GM23338 (cell line): Measurements from ENCODE around the gene STK24. TPM values are rescaled to one million over a fixed set of nuclear protein-coding genes. Genes with fewer than 3 reads are reported as not detected.

Experiments used
- ATAC-seq: fragments of 200-7000 bp; cut with Tn5 transposase; 3 replicates; pipeline ENCODE4 v1.9.1; 2020
- DNase-seq: peaks from one replicate; pipeline ENCODE4 v3.0.0-alpha.2; 2015; ENCODE audit warnings: low spot score
- H2AFZ ChIP-seq: fragments of 200-600 bp; sonication (generic); 2 replicates; pipeline ENCODE4 v1.8.0; 2016; ENCODE audit warnings: antibody characterized with exemption, mild to moderate bottlenecking, moderate library complexity
- H3F3A ChIP-seq: fragments of 200-600 bp; sonication (generic); replicated peaks from 2 replicates; pipeline ENCODE4 v1.8.0; 2017; ENCODE audit warnings: antibody characterized with exemption, mixed run types, low read depth
- H3K27ac ChIP-seq: fragments of 200-600 bp; sonication (generic); 2 replicates; pipeline ENCODE4 v1.6.1; 2016; ENCODE audit warnings: low read depth
- H3K27me3 ChIP-seq: fragments of 200-600 bp; sonication (generic); 2 replicates; pipeline ENCODE4 v1.8.0; 2016; ENCODE audit warnings: mild to moderate bottlenecking, mixed run types, moderate library complexity; ENCODE audit not compliant: insufficient read depth
- H3K36me3 ChIP-seq: fragments of 200-600 bp; sonication (generic); 2 replicates; pipeline ENCODE4 v1.8.0; 2016; ENCODE audit warnings: mild to moderate bottlenecking; ENCODE audit not compliant: insufficient read depth
- H3K4me1 ChIP-seq: fragments of 200-600 bp; sonication (generic); 2 replicates; pipeline ENCODE4 v1.8.0; 2016; ENCODE audit warnings: mild to moderate bottlenecking, moderate library complexity; ENCODE audit not compliant: insufficient read depth
- H3K4me2 ChIP-seq: fragments of 200-600 bp; sonication (generic); 2 replicates; pipeline ENCODE4 v1.7.1; 2017; ENCODE audit warnings: mixed run types
- H3K4me3 ChIP-seq: fragments of 200-600 bp; sonication (generic); 2 replicates; pipeline ENCODE4 v1.6.1; 2016; ENCODE audit warnings: mixed run types
- H3K79me2 ChIP-seq: fragments of 200-600 bp; sonication (generic); replicated peaks from 2 replicates; pipeline ENCODE4 v1.8.0; 2017; ENCODE audit warnings: mild to moderate bottlenecking; ENCODE audit not compliant: insufficient read depth
- H3K9me2 ChIP-seq: fragments of 200-600 bp; sonication (generic); 2 replicates; pipeline ENCODE4 v1.8.0; 2017; ENCODE audit not compliant: insufficient read depth
- H4K20me1 ChIP-seq: fragments of 200-600 bp; sonication (generic); replicated peaks from 2 replicates; pipeline ENCODE4 v1.8.0; 2017; ENCODE audit warnings: mild to moderate bottlenecking; ENCODE audit not compliant: insufficient read depth
- H3K27ac Mint-ChIP-seq: 2 replicates; pipeline ENCODE4 v1.8.0; 2020; ENCODE audit warnings: inconsistent platforms, mild to moderate bottlenecking, moderate library complexity, mixed read lengths
- H3K27me3 Mint-ChIP-seq: 3 replicates; pipeline ENCODE4 v1.8.0; 2022; ENCODE audit warnings: low read depth, mild to moderate bottlenecking, moderate library complexity, mixed read lengths, inconsistent platforms; ENCODE audit not compliant: insufficient read depth, poor library complexity
- H3K36me3 Mint-ChIP-seq: 3 replicates; pipeline ENCODE4 v1.8.0; 2021; ENCODE audit warnings: low read depth, mild to moderate bottlenecking, inconsistent platforms, moderate library complexity, mixed read lengths
- H3K4me1 Mint-ChIP-seq: 3 replicates; pipeline ENCODE4 v1.8.0; 2020; ENCODE audit warnings: mild to moderate bottlenecking, inconsistent platforms, mixed read lengths
- H3K4me3 Mint-ChIP-seq: 3 replicates; pipeline ENCODE4 v1.8.0; 2021; ENCODE audit warnings: moderate library complexity, mild to moderate bottlenecking, inconsistent platforms, mixed read lengths
- H3K9me3 Mint-ChIP-seq: 3 replicates; pipeline ENCODE4 v1.8.0; 2020; ENCODE audit warnings: moderate library complexity, mild to moderate bottlenecking, inconsistent platforms, mixed read lengths
- EZH2 ChIP-seq: fragments of 200-600 bp; sonication (generic); IDR thresholded peaks from one replicate; pipeline ENCODE4 v1.8.0; 2017; ENCODE audit warnings: antibody characterized with exemption, mild to moderate bottlenecking, low read depth; ENCODE audit not compliant: unreplicated experiment
- NANOG ChIP-seq: IDR thresholded peaks from 2 replicates; pipeline ENCODE4 v1.6.1; 2016; ENCODE audit warnings: antibody characterized with exemption, borderline replicate concordance
- ZNF114 ChIP-seq: fragments of 250-450 bp; sonication (Bioruptor Pico); IDR thresholded peaks from 2 replicates; pipeline ENCODE4 v1.5.0; 2020; ENCODE audit warnings: mild to moderate bottlenecking, moderate library complexity
- ZNF331 ChIP-seq: fragments of 250-450 bp; sonication (Bioruptor Pico); IDR thresholded peaks from 2 replicates; pipeline ENCODE4 v1.5.0; 2020; ENCODE audit warnings: low read depth, mild to moderate bottlenecking, moderate library complexity
- polyA plus RNA-seq: library from polyadenylated mRNA; unstranded; fragments of >200 nt; fragmentation: Nextera tagmentation; extraction: Ambion mirVana; gene quantifications from 2 replicates; pipeline ENCODE4 v1.2.1, GENCODE V29; 2016
- total RNA-seq: library from RNA; depleted of rRNA; stranded (reverse); fragments of >200 nt; shearing (Covaris generic); gene quantifications from 2 replicates; pipeline ENCODE4 v1.2.3, GENCODE V29; 2014
- TF ChIP-seq, protein P1 (sequence below): fragments of 250-450 bp; sonication (Bioruptor Pico); IDR thresholded peaks from 2 replicates; pipeline ENCODE4 v1.5.0; 2020; ENCODE audit warnings: mild to moderate bottlenecking, moderate library complexity
- TF ChIP-seq, protein P2 (sequence below): IDR thresholded peaks from 2 replicates; pipeline ENCODE4 v1.6.1; 2016; ENCODE audit warnings: antibody characterized with exemption
- TF ChIP-seq, protein P3 (sequence below), 2 experiments: fragments of 200-600 bp in 1 of 2; sonication (generic) in 1 of 2; conservative IDR thresholded peaks; 2 replicates each; pipeline versions ENCODE4 v1.5.1 to v1.6.1; 2016 to 2017; ENCODE audit warnings: antibody characterized with exemption in 2 of 2, low read depth in 2 of 2, mild to moderate bottlenecking in 2 of 2, moderate library complexity in 1 of 2

The STK24 gene
- total and polyA plus RNA-seq, 2 experiments from 2014 or later = 56.5 to 144 TPM

DNA sequence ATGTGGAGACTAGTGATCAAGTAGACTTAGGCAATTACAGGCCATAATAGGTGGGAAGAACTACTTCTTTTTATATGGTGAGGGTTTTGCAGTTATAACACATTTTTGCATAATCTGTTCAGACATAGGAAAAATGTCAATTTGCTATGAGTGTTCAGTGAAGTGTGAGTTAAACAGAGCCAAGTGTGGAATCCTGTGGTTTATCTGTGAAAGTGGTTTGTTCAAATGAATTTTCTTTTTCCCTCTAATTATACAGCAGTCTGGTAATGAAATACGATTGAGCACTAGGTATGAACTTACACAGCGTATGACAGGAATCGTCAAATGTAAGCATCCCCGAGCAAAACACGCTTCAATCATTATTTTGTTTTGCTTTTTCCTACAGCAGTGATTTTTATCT, 178.3 kb downstream of the STK24 start (continued):
- TF ChIP-seq, protein P1, sequence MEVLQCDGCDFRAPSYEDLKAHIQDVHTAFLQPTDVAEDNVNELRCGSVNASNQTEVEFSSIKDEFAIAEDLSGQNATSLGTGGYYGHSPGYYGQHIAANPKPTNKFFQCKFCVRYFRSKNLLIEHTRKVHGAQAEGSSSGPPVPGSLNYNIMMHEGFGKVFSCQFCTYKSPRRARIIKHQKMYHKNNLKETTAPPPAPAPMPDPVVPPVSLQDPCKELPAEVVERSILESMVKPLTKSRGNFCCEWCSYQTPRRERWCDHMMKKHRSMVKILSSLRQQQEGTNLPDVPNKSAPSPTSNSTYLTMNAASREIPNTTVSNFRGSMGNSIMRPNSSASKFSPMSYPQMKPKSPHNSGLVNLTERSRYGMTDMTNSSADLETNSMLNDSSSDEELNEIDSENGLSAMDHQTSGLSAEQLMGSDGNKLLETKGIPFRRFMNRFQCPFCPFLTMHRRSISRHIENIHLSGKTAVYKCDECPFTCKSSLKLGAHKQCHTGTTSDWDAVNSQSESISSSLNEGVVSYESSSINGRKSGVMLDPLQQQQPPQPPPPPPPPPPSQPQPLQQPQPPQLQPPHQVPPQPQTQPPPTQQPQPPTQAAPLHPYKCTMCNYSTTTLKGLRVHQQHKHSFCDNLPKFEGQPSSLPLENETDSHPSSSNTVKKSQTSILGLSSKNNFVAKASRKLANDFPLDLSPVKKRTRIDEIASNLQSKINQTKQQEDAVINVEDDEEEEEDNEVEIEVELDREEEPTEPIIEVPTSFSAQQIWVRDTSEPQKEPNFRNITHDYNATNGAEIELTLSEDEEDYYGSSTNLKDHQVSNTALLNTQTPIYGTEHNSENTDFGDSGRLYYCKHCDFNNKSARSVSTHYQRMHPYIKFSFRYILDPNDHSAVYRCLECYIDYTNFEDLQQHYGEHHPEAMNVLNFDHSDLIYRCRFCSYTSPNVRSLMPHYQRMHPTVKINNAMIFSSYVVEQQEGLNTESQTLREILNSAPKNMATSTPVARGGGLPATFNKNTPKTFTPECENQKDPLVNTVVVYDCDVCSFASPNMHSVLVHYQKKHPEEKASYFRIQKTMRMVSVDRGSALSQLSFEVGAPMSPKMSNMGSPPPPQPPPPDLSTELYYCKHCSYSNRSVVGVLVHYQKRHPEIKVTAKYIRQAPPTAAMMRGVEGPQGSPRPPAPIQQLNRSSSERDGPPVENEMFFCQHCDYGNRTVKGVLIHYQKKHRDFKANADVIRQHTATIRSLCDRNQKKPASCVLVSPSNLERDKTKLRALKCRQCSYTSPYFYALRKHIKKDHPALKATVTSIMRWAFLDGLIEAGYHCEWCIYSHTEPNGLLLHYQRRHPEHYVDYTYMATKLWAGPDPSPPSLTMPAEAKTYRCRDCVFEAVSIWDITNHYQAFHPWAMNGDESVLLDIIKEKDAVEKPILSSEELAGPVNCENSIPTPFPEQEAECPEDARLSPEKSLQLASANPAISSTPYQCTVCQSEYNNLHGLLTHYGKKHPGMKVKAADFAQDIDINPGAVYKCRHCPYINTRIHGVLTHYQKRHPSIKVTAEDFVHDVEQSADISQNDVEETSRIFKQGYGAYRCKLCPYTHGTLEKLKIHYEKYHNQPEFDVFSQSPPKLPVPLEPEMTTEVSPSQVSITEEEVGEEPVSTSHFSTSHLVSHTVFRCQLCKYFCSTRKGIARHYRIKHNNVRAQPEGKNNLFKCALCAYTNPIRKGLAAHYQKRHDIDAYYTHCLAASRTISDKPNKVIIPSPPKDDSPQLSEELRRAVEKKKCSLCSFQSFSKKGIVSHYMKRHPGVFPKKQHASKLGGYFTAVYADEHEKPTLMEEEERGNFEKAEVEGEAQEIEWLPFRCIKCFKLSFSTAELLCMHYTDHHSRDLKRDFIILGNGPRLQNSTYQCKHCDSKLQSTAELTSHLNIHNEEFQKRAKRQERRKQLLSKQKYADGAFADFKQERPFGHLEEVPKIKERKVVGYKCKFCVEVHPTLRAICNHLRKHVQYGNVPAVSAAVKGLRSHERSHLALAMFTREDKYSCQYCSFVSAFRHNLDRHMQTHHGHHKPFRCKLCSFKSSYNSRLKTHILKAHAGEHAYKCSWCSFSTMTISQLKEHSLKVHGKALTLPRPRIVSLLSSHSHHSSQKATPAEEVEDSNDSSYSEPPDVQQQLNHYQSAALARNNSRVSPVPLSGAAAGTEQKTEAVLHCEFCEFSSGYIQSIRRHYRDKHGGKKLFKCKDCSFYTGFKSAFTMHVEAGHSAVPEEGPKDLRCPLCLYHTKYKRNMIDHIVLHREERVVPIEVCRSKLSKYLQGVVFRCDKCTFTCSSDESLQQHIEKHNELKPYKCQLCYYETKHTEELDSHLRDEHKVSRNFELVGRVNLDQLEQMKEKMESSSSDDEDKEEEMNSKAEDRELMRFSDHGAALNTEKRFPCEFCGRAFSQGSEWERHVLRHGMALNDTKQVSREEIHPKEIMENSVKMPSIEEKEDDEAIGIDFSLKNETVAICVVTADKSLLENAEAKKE = no peak
- TF ChIP-seq ZNF331 = no peak
- TF ChIP-seq, protein P2, sequence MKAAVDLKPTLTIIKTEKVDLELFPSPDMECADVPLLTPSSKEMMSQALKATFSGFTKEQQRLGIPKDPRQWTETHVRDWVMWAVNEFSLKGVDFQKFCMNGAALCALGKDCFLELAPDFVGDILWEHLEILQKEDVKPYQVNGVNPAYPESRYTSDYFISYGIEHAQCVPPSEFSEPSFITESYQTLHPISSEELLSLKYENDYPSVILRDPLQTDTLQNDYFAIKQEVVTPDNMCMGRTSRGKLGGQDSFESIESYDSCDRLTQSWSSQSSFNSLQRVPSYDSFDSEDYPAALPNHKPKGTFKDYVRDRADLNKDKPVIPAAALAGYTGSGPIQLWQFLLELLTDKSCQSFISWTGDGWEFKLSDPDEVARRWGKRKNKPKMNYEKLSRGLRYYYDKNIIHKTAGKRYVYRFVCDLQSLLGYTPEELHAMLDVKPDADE = no peak
- TF ChIP-seq EZH2 = no peak
- TF ChIP-seq ZNF114 = no peak

- peaks cover 7% of the 10 kb centered on the region for H3K36me3 Mint-ChIP-seq
- Histone ChIP-seq H3K4me1 (peaks cover 18% of the 10 kb centered on the region; the same call in 1 of the 2 replicates), H3K27me3 (no peaks in the 10 kb centered on the region)
- TF ChIP-seq, protein P1 = no peak
- no peak for TF ChIP-seq EZH2
- no peak for TF ChIP-seq NANOG
- TF ChIP-seq, protein P3, sequence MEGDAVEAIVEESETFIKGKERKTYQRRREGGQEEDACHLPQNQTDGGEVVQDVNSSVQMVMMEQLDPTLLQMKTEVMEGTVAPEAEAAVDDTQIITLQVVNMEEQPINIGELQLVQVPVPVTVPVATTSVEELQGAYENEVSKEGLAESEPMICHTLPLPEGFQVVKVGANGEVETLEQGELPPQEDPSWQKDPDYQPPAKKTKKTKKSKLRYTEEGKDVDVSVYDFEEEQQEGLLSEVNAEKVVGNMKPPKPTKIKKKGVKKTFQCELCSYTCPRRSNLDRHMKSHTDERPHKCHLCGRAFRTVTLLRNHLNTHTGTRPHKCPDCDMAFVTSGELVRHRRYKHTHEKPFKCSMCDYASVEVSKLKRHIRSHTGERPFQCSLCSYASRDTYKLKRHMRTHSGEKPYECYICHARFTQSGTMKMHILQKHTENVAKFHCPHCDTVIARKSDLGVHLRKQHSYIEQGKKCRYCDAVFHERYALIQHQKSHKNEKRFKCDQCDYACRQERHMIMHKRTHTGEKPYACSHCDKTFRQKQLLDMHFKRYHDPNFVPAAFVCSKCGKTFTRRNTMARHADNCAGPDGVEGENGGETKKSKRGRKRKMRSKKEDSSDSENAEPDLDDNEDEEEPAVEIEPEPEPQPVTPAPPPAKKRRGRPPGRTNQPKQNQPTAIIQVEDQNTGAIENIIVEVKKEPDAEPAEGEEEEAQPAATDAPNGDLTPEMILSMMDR (conservative IDR thresholded peaks at IDR 0.05; ENCODE audit: low read depth in 2 of 2) = no peak
These were observed 179.0 kb downstream of the STK24 start for GRCh38 chr13:98397861-98398260.

More at GRCh38 chr13:98397861-98398260, 179.0 kb downstream of the STK24 start:
- no peak overlapping the region for H3K4me2 ChIP-seq
- H3K79me2 ChIP-seq = no peaks in the 10 kb centered on the region
- H3K9me3 Mint-ChIP-seq = no peaks in the 10 kb centered on the region
- DNase-seq = no peak
- H3K27me3 Mint-ChIP-seq = no peaks in the 10 kb centered on the region
- H3K36me3 ChIP-seq = no peaks in the 10 kb centered on the region
- H3K9me2 ChIP-seq = no peaks in the 10 kb centered on the region
- peak overlapping the region; percentile 43 for H3K27ac Mint-ChIP-seq
- no peak overlapping the region for H2AFZ ChIP-seq
- H3K27ac ChIP-seq = no peak overlapping the region
- no peaks in the 10 kb centered on the region for H3F3A ChIP-seq
- no peak overlapping the region for H3K4me3 Mint-ChIP-seq
- H4K20me1 ChIP-seq = no peaks in the 10 kb centered on the region; the same call in 1 of the 2 replicates
- peak; percentile 18; the same call in 1 of the 3 replicates for ATAC-seq
- peaks cover 23% of the 10 kb centered on the region for H3K4me1 Mint-ChIP-seq
- H3K4me3 ChIP-seq = no peak overlapping the region
